HG03095 (cell line): ENCODE measurements around the gene MED12L.

Experiments
- ATAC-seq: cut with Tn5 transposase; IDR thresholded peaks from one replicate; pipeline ENCODE4 v1.9.1; 2021; ENCODE audit warnings: moderate library complexity; ENCODE audit not compliant: unreplicated experiment

MED12L gene

DNA sequence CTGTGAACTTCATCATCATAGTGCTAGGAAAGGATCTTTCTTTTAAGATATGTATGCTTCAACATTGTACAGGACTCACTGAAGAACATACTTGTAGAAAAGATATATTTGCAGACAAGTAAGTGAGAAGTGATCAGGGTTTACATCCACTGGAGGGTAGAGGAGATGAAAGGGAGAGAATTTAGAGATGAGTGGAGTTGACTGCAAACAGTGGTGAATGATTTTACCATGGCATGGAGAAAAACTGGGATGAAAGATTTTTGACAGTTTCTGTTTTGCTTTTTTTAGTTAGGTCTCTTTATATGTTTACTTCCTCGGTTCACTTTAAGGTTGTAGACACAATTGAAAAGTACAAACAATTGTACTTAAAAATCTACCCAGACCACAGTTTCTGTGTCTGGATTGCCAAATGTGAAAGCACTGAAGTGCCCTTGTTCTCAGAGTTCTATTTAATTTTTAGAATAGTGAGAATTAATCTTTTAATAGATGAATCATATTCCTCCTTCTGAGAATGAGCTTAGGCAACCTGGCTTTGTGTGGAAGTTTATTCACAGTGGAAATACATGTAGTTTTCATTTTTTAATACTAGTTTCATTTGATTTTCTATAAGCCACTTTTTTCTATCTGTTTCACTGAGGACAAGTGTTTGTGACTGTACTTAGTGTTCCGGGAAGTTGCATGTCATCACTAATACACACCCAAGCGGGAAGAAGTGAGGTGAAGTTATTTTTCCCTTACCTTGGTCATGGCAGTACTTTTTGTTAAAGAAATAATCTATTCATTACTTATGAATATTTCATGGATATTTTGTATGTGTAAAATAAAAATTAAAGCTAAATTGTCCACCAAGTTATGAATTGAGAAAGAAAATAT is 119.3 kb downstream of the MED12L start:
- no peak for ATAC-seq

DNA sequence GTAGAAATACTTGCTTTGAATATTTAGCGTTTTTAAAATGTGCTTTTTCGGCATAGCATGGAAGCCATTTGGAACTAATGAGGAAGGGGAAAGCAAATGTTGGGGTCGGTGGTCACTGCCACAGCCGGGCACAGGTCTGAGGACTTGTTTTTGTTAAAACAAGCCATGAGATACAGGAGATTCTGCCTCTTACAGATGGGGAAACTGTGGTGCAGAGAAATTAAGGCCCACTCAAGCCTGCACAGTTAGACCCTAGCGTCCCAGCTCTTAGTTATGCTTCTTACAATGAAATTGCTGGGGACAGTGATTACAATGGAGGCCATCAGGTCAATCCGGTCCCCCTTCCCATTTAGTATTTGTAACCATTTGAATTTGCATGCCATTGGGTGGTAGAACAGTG is 120.0 kb downstream of the MED12L start:
- no peak for ATAC-seq

DNA sequence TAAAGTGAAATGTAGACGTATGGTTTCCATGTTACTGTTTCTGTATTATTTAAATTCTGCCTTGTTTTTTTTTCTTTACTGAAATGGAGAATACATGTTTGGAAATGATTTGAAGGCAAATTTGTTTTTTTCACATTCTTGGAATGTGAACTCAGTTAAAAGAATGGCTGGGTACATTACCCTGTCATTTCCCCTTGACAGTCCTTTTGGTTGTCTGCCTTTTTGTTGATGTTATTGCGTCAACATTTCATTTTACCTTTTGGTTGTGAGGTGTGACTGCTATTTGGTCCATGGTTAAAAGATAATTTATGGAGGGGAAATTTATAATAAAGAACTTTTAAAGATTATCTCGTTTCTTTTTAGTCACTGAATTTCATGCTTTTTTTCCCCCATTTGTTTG is 120.7 kb downstream of the MED12L start:
- ATAC-seq = no peak

DNA sequence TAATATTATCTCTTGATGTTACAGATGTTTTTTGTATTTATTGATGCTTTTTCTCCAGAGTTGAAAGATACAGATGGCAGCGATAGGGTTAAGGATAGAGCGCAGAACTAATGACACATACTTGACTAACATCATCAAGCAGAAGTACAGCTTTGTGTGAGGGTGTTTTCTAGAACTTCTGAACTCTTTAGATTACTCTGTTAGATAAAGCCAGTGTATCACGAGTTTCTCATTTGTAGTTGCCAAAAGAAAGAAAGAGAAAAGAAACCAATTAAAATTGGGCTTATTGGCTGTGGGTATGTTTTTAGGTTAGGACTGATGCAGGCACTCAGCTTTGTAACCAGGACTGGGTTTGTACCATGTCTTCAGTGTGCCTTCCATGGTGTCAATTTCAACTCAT is 124.2 kb downstream of the MED12L start:
- ATAC-seq = no peak

DNA sequence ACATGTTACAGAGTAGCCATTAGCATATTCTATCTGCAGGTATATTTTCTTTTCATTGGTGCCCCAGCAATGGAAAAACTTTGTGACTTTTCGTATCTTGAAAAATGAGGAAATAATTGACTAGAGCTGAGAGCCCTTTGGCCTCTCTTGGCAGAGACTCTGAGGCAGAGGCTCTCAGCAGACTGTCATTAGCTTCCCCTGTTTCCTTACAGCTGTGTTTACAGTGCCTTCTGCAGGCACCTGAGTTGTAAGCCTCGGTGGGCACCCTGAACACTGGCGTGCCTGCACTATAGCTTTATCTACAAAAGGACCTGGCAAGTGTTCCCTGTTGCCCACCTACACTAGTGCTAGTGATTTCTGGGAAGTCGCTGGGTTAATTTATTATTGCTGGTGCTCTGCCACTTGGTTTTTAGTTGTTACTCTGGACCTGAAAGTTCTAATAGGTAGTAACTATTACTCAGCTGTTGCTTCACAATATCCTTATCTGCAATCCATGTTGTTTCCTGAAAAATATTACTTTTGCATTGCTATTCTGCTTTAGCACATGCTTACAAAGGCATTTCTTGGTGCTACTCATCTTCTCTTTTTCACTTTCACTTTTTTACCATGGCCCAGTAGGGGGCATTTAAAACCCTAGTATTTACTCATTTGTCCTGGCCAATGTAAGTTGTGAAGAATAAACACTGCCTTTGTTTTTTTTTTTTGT is 125.4 kb downstream of the MED12L start:
- ATAC-seq = no peak

DNA sequence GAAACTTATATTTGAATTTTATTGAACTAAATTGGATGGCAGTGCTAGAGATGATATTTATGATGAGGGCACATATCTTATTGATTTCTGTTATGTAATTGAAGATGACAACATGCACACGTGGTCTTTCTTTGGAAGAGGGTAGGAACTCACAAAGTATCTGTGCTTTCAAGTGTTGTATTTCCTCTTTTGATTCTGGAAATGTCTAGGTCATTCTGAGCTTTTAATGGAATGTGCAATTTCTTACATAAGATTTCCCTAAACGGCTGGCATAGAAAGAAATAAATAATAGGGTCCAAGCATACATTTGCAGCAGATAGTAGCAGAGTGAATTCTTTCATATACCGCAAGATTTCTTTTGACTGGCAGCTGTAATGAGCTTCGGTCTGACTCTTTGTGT is 127.7 kb downstream of the MED12L start:
- ATAC-seq = no peak

DNA sequence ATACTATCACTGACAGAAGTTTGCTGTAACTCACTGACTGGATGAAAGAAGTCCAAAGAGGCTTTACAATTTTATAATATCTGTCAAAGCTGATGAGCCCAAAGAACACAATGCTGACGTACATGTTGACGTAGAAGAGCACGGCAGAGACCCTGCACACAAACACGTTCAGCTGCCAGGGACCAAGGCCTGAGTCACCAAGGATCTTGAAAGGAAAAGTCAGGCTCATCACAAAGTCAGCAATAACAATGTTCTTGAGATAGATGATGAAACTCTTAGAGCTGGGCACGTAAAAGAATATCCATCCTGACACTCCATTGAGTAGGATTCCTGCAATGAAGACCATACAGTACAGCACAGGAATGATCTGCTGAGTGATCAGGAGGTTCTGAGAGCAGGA is 128.4 kb downstream of the MED12L start:
- no peak for ATAC-seq

DNA sequence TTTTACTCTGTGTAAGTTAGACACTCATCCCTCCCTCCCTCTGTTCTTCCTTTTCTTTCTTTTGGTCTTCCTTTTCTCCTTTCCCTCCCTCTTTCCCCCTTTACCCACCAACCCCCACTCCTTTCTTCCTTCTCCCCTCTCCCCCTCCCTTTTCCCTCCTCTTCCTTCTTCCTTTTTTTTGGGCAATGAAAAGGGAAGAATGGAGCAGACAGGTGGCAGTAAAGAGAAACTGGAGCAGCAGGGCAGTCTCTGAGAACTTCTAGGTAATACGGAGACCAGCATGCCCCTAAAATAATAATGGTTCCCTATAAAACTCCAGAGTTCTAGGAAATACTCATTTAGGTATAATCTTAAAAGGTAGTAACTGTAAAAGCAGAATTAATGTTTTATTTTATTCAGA is 129.0 kb downstream of the MED12L start:
- ATAC-seq = no peak

DNA sequence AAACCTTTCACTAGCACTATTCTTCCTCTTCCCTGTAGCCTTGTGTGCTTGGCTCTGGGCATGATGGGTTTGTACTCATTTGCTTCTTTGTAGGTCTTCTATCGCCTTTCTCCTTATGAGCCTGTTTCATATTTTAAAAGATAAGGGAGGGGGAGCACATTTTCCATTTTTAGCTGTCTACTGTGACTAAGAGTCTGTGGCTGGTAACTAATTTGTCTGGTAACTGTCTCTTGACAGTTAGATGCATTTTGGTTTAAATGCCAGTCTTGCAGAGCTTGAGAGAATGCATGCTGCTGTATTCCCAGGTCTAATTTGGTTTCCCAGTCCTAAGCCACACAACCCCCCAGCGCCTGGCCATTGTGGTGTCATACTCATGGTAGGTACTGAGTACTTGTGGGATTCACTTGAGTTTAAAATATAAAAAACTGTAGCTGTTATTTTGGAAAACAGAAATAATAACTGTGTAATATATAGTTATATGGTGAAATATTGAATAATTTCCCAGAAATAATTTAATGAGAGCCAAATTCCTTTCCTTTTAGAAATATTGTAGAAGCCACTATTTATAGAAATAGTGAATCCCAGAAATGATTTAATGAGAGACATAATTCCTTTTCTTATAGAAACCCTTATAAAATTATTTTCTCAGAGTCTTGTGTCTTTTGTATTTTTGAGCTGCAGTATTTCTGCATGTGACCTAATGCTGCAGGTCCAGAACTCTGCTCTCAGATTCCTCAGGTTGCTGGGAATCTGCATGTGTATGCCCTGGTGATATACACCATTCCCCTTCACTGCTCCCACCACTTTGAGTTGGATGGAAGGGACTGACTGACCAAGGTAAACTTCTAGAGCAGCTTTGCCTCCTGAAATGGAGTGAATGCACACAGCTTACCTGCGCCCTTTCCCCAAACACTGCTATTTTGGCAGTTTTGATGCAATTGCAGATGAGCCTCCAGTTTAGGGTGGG is 131.5 kb downstream of the MED12L start:
- no peak for ATAC-seq

DNA sequence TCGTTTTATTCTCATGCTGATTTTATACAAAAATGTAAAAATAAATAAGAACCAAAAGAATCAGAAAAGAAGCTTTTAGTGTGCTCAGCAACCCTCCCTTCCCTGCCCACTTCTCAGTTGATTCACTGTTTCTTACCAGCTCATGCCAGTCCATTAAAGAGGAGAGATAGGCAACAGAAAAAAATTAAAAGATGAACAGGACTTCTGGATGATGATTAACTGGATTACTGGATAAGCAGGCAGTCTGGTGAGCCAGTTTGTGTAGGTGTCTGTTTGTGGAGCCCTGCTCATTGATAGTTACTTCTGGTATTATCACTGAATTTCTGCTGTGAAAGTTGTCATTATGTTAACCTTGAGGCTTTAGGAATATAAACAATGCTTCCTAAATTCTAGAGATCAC is 132.7 kb downstream of the MED12L start:
- no peak for ATAC-seq

DNA sequence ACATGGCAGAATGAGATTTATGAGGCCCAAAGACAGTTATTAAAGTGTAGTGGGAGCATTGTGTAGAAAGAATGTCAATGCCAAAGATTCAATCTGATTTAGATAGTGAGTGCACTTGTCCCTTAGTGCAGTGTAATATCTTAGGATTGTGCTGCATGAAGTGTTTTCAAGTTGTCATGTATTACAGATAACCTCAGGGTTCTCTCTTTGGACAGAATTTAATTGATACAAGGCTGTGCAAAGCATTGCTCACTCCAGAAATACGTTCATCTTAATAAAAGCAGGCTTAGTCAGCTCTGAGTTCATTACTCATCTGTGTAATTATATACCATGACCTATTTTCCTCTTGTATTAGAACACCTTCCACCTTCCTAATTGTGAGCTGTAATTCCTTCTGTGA is 133.6 kb downstream of the MED12L start:
- ATAC-seq = no peak

DNA sequence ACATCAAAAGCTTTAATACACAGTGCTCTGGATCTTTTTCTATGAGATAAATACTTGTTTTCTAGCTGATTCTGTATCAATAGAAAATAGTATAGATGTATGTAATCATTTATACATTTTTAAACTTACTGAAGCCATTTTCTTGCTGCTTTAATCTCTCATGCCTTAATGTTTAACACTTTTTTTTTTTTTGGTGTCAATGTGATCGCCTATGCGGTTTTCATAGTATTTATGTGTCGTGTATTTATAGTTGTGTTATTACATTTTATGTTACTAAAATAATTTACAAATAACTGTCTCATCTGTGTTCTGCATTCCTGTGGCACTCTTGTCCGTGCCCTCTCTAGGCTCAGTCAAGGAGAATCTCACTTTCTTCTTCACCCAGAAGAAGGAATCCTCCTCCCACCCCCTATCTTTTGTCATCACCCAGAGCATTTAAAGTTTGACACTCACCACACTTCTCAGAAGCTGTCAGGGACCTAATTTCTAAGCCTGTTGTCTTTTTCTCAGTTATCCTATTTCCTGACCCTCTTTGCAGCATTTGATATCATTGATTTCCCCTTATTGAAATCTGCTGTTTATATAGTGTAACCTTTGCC is 138.9 kb downstream of the MED12L start:
- no peak for ATAC-seq

DNA sequence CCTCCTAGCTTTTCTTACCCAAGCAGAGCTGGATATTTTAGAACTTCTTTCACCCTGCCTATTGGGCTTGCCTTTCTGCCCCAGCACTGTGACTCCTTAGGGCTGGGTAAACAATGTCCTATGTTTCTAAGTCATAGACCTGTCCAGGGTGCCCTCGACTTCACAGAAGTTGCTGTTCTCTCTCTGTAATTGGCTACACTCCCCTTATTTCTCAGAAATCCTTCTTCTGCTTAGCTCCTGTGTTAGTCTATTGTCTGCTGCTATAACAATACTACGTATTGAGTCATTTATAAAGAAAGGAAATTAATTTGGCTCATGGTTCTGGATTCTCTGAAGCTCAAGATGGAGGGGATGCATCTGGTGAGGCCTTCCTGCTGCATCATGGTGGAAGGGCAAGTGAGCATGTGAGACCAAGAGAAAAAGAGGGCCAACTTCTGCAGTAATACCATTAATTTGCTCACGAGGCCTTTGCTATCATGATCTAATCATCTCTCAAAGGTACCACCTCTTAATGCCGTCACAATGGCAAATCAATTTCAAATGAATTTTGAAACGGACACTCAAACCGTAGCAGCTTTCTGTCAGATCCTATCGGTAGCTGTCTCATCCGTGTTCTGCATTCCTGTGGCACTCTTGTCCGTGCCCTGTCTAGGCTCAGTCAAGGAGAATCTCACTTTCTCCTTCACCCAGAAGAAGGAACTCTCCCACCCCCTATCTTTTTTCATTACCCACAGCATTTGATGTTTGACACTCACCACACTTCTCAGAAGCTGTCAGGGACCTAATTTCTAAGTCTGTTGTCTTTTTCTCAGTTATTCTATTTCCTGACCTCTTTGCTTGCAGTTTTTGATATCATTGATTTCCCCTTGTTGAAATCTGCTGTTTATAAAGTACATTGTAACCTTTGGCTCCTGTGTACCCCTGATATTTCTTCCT is 139.8 kb downstream of the MED12L start:
- no peak for ATAC-seq

DNA sequence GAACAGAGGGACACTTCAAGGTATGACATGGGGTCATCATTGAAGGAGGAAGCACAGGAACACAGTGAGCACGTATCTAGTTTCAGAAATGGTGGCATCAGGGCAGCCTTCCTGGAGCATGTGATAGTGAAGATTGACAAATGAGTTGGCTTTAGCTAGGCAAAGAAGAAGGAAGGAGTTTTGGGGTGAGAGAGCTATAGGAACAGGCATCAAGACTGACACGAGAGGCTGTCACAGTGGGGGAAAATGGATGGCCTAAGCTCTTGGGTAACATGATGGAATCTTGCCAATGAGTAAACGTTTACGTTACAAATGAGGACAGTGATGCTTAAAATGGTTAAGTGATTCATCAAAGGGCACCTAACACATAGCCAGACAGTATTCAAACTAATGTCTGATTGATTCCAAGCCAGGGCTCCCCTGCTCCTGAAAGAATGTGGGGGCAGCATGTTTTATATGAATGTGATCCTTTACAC is 140.7 kb downstream of the MED12L start:
- ATAC-seq = no peak

DNA sequence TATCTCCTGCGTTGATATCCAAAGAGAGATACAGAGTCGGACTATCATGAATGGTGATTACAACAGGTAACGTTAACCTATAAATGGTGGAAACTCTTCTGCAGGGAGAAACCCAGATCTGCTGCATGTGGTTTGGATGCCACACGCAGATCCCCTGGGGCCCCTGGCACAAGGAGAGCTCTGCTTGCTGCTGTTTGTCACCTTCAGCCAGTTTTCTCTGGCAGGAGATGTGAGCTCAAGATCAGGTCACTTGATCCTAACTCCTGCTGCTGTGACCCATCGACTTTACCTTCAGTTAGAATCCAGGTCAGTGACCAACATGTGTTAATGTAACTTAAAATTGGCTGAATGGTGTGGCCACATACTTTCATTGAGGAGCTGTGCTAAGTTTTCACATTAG is 141.4 kb downstream of the MED12L start:
- ATAC-seq = no peak

DNA sequence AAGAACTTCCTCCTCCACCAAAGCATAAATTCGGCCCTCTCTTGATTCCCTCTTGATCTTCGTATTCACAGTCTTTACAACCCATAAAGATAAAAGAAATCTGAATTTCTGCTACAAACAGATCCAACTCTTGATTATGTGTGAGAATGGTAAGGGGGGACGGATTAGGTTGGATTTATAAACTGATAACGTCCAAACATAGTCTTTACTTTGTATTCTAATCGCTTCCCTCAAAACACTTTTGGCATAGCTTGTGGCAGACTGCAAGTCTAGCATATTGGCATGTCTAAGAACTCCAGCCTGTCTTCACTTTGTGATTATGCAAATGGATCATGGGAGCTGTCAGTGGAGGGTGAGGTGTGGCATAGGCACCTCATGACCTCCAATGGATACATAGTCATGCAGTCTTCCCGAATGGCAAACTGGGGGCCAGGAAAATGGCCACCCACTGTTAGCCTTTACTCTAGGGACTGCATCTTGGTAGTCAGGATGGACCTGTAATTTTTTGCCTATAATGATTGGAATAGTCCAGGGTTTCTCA is 141.9 kb downstream of the MED12L start:
- peak; percentile 29 for ATAC-seq

DNA sequence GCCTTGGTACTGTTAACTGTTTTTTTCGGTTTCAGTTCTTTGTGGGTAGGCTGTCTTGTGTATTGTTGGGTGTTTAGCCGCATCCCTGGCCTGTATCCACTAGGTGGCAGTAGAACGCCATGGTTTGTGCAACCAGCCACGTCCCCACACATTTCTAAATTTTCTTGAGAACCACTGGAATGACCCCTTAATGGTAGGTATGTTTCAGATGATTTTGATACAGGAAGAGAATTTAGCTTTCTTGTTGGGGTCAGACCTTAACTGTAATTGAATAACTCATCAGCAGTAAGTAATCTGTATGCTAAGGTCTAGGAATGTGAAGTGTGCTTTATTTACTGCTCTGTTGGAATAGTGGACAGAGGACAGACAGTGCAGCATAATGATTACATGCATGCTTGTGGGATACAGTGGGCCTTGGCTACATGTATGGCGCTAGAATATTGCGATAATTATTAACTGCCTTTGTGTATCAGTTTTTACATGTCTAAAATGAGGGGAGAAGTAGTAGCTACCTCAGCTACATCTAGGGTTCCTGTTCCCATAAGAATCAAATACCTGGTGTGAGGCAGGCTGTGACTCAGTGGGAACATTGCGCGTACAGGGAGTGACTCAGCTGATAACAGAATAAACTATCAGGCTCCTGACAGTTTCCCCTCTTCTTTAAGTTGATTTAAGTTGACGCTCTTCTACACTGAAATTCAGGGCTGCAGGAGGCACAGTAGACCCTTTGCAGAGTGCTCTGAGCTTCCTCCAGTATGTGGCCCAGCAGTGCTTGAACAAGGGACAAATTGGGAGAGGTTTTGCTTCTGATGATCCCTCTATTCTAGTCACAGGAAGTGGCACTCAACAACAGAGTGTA is 142.6 kb downstream of the MED12L start:
- peak; percentile 85 for ATAC-seq

DNA sequence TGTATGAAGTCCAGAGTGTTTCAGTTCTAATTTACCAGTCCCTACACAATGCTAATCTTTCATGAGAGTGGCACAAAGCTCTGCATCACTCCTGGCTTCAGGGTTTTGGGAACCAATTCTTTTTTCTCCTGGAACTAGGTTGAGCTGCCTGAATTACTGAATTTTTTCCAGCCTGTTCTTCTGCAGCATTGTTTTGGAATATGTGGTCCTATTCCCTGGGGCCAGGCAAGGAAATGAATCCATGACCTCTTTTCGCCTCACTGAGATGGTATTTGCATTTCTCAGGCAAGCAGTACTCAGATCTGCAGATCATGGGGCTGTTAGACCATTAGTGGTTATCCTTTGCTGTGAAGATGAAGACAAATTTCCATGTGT is 143.2 kb downstream of the MED12L start:
- no peak for ATAC-seq

DNA sequence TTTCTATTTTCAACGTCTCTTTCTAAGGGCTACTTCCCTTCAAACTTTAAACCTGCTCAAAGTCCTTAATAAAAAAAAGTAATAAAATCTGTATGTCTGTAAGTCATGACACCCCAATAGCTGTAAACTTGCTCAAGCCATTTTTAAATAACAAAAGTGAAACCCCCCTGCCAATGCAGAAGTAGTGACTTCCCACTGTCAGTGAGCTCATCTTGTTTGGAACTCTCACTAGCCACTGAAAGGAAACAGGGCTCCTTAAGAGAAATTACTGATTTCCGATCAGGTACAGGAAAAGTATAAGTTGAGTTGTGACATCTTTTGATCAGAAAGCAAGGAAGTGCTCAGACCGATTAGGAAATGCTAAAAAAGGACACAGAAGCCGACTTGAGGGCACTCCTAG is 145.2 kb downstream of the MED12L start:
- ATAC-seq = no peak
